PFSK-1 (cell line): Measurements from ENCODE around the gene JSRP1.

Experiments
- FOXP2 ChIP-seq: optimal IDR thresholded peaks from 2 replicates; pipeline ENCODE3; 2011; ENCODE audit warnings: borderline replicate concordance, control low read depth, inconsistent platforms; ENCODE audit not compliant: insufficient read depth; ENCODE audit errors: extremely low read length, extremely low read depth
- POLR2AphosphoS5 ChIP-seq: IDR thresholded peaks from 2 replicates; pipeline ENCODE4 v1.6.1; 2012; ENCODE audit warnings: low read depth, mild to moderate bottlenecking, control low read depth, low read length, moderate library complexity
- SIN3A ChIP-seq: IDR thresholded peaks from 2 replicates; pipeline ENCODE4 v1.6.1; 2012; ENCODE audit warnings: mild to moderate bottlenecking, low read length, moderate library complexity, borderline replicate concordance; ENCODE audit not compliant: insufficient read depth
- TAF1 ChIP-seq: IDR thresholded peaks from 2 replicates; pipeline ENCODE4 v1.6.1; 2012; ENCODE audit warnings: low read length, control low read depth, borderline replicate concordance; ENCODE audit not compliant: insufficient read depth
- TF ChIP-seq, protein P1 (sequence below), 2 experiments: IDR thresholded peaks; 2 replicates each; pipeline versions ENCODE4 v1.6.1 to v1.8.0; 2011 to 2012; ENCODE audit warnings: low read depth in 2 of 2, low read length in 2 of 2, control low read depth in 1 of 2, inconsistent platforms in 1 of 2, mild to moderate bottlenecking in 1 of 2, moderate library complexity in 1 of 2; ENCODE audit not compliant: insufficient read depth in 1 of 2

Gene JSRP1

DNA sequence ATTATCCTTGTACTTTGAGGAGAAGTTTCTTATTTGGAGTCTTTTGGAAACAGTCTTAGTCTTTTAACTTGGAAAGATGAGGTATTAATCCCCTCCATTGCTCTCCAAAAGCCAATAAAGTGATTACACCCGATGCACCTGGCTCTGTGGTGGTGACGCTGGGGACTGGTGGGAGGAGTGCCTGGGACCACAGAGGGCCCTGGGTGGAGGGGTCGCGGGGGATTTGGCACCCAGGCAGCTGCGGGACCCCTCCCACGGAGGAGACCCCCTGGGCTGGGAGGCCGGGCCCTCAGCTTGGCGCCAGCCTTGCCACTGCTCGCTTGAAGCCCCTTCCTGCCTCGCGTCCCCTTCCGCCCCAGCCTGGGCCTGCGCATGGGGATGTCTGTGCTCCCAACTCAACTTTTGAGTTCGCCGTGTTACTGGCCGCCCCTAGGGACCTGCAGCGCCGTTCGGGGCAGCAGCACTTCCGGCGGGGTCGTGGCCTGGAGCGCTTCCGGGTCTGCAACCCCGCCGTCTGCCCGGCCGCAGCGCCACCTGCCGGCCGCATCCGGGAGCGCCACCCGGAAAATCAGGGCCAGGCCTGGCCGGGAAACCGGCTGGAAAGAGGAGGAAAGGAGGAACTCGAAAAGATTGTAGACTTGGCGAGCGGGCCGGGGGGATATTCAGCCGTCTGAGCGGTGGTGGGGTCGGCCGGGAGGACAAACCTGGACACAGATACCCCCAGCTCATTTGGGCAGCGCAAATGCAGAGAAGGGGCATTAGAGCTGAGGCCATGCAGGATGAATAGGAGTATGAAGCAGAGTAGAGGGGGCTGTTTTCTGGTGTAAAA is 17.4 kb upstream of the JSRP1 start:
- TF ChIP-seq POLR2AphosphoS5 = peak; percentile 44; the same call in 1 of the 2 replicates
- peak; percentile 94 for TF ChIP-seq FOXP2
- no peak for TF ChIP-seq SIN3A

DNA sequence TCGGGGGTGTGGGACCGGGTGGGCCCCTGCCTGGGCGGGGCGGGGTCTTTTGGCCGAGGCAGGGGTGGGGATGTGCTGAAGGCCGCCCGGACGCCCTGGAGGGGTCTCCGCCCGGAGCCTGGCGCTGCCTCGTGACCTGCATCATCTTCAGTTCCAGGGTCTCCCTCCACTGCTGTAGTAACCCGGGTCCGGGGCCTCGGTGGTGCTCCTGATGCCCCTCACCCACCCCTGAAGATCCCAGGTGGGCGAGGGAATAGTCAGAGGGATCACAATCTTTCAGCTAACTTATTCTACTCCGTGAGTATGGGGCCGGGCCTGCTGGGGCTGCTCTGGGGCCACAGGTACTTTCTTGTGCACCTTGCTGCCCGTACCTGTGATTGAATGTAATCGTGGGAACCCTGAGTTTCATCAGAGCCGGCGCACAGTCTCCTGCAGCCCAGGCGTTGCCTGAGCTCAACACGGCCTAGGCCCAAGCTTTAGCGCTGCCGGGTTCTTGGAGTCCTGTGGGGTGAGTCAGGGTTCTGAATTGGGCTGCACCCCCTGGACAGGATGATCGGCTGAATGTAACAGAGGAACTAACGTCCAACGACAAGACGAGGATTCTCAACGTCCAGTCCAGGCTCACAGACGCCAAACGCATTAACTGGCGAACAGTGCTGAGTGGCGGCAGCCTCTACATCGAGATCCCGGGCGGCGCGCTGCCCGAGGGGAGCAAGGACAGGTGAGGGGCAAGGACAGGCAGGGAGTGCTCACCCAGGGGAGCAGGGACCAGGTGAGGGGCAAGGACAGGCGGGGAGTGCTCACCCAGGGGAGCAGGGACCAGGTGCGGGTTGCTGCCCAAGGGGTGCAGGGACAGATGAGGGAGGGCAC is 15.3 kb upstream of the JSRP1 start:
- TF ChIP-seq, protein P1, sequence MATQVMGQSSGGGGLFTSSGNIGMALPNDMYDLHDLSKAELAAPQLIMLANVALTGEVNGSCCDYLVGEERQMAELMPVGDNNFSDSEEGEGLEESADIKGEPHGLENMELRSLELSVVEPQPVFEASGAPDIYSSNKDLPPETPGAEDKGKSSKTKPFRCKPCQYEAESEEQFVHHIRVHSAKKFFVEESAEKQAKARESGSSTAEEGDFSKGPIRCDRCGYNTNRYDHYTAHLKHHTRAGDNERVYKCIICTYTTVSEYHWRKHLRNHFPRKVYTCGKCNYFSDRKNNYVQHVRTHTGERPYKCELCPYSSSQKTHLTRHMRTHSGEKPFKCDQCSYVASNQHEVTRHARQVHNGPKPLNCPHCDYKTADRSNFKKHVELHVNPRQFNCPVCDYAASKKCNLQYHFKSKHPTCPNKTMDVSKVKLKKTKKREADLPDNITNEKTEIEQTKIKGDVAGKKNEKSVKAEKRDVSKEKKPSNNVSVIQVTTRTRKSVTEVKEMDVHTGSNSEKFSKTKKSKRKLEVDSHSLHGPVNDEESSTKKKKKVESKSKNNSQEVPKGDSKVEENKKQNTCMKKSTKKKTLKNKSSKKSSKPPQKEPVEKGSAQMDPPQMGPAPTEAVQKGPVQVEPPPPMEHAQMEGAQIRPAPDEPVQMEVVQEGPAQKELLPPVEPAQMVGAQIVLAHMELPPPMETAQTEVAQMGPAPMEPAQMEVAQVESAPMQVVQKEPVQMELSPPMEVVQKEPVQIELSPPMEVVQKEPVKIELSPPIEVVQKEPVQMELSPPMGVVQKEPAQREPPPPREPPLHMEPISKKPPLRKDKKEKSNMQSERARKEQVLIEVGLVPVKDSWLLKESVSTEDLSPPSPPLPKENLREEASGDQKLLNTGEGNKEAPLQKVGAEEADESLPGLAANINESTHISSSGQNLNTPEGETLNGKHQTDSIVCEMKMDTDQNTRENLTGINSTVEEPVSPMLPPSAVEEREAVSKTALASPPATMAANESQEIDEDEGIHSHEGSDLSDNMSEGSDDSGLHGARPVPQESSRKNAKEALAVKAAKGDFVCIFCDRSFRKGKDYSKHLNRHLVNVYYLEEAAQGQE (IDR thresholded peaks at IDR 0.05; ENCODE audit: insufficient read depth in 1 of 2, low read depth in 2 of 2, low read length in 2 of 2) = no peak
- TF ChIP-seq TAF1 (no peak), FOXP2 (no peak), POLR2AphosphoS5 (no peak), SIN3A (no peak)

DNA sequence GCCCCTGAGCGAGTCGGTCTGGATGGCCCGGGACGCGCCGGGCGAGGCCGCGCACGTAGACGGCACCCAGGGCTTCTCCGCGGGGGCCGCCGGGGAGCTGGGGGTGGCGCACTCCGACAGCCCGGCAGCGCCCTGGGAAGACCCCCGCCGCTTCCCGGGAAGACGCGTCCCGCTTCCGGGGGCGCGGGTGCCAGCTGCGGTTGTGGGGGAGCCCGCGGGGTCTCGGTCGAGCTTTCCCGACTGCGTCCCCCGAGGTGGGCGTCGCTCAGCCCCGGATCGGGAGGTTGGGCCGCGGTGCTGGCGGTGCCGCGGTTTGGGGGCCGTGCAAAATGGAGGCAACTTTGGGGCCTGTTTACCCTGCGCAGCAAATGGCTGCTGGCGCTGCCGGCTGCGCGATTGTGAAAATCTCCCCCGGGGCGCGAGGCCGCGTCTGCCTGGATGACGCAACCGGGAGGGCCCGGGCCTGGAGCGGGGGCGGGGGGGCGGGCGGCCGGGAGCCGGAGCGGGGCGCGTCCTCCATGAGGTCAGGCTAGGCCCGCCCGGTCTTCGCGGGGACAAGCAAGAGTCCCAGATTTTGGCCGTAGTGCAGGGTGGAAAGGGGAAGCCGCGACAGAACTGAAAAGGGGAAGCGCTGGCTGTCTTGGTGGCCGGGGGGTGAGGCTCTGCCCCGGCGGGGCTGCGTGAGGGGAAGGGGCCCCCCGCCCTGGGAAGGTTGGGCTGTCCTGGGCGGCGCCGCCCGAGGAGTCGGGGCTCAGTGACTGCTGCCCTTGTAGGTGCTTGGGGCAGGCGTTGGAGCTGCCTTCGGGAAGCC is 14.4 kb upstream of the JSRP1 start:
- TF ChIP-seq POLR2AphosphoS5 (no peak), TAF1 (no peak), SIN3A (no peak), FOXP2 (no peak)
- TF ChIP-seq, protein P1 (IDR thresholded peaks at IDR 0.05; ENCODE audit: insufficient read depth in 1 of 2, low read depth in 2 of 2, low read length in 2 of 2) = no peak

DNA sequence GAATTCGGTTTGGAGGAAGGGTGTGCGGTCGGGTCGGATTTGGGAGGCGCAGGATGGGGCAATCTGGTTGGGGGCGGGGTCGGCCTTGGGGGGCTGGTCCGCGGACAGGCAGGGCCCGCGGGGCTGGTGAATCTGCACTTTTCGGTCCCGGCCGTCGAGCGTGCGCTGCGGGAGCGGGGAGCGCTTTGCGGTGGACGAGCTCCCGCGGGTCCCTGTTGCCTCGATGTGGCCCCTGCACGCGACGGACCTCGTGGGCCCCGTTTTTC is 13.9 kb upstream of the JSRP1 start:
- TF ChIP-seq FOXP2 (no peak), SIN3A (no peak), POLR2AphosphoS5 (no peak), TAF1 (no peak)
- TF ChIP-seq, protein P1 (IDR thresholded peaks at IDR 0.05; ENCODE audit: insufficient read depth in 1 of 2, low read depth in 2 of 2, low read length in 2 of 2) = no peak

DNA sequence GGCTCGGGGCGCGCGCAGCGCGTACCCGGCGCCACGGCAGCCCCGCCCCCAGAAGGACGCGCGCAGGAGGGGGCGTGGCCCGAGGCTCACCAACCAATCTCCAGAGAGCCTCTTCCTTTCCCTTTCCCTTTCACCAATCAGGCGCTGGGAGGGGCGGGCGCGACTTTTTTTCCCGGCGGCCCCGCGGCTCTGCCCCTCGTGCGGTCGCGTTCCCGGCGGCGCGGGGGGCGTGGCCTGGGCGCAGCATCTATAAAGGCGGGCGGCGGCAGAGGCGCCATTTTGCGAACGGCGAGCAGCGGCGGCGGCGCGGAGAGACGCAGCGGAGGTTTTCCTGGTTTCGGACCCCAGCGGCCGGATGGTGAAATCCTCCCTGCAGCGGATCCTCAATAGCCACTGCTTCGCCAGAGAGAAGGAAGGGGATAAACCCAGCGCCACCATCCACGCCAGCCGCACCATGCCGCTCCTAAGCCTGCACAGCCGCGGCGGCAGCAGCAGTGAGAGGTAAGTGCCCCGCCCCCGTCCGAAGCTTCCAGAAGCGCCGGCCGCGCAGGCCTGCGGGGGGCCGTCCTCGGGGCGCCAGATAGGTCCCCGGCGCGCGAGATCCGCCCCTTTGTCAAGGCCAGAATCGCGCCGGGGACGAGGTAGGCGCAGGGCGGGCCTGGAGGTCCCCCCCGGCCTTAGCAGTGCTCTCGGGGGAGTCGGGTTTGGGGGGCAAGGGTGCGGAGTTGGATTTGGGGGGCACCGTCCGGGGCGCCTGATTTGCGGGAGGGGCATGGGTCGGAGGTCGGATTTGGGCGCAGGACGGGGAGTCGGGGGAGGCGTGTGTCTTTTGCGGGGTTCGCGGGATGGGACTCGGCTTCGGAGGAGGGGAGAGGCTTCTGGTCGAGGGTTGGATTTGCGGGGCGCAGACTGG is 13.3 kb upstream of the JSRP1 start:
- TF ChIP-seq TAF1 = peak; percentile 99
- TF ChIP-seq FOXP2 = peak; percentile 48
- peak; percentile 82; the same call in 1 of the 2 replicates for TF ChIP-seq SIN3A
- peak; percentile 99 for TF ChIP-seq POLR2AphosphoS5
- TF ChIP-seq, protein P1 (IDR thresholded peaks at IDR 0.05; ENCODE audit: insufficient read depth in 1 of 2, low read depth in 2 of 2, low read length in 2 of 2) = 0 out of 4 replicates have a peak, but pooled peaks of 1 of the 2 experiments have one; percentile 67
